PC-9 (cell line): ENCODE results near the gene PUM1. TPM values are rescaled to one million over a fixed set of nuclear protein-coding genes. Genes with fewer than 3 reads are reported as not detected.

ENCODE experiments used
- BruUV-seq: library from RNA; stranded (reverse); fragments of 400-500 nt; replicated peaks from 2 replicates; lab custom pipeline; 2021; lab: Mats Ljungman, UMichigan
- CTCF ChIA-PET: fragments of 300-600 bp; sonication (Branson Sonifier 250); formaldehyde crosslinking; loops from one replicate; lab custom pipeline; 2022; ENCODE audit warnings: antibody characterized with exemption; lab: Charles Lee
- POLR2A ChIA-PET: fragments of 300-600 bp; sonication (Branson Sonifier 250); formaldehyde crosslinking; loops from one replicate; lab custom pipeline; 2022; ENCODE audit warnings: antibody characterized with exemption; ENCODE audit not compliant: unreplicated experiment; lab: Charles Lee
- DNase-seq, 2 experiments: peaks; one replicate each; pipeline versions ENCODE4 v3.0.0 to v3.0.0-alpha.2; 2015 to 2022; ENCODE audit warnings: mixed read lengths in 1 of 2
- H2AFZ ChIP-seq: fragments of 200-600 bp; sonication (generic); 2 replicates; pipeline ENCODE4 v1.8.1; 2017; ENCODE audit warnings: antibody characterized with exemption
- H3F3A ChIP-seq: fragments of 200-600 bp; sonication (generic); 2 replicates; pipeline ENCODE4 v1.8.1; 2017; ENCODE audit warnings: antibody characterized with exemption, mild to moderate bottlenecking, low read depth; ENCODE audit not compliant: insufficient read depth
- H3K27ac ChIP-seq: fragments of 200-600 bp; sonication (generic); 2 replicates; pipeline ENCODE4 v1.6.1; 2016; ENCODE audit warnings: mixed run types
- H3K27me3 ChIP-seq: fragments of 200-600 bp; sonication (generic); 2 replicates; pipeline ENCODE4 v1.6.1; 2016; ENCODE audit warnings: low read depth, mixed run types; ENCODE audit not compliant: insufficient read depth
- H3K36me3 ChIP-seq: fragments of 200-600 bp; sonication (generic); 2 replicates; pipeline ENCODE4 v1.6.1; 2016; ENCODE audit warnings: low read depth, mixed run types
- H3K4me1 ChIP-seq: fragments of 200-600 bp; sonication (generic); replicated peaks from 2 replicates; pipeline ENCODE4 v1.6.1; 2016; ENCODE audit warnings: mixed run types; ENCODE audit not compliant: insufficient read depth
- H3K4me2 ChIP-seq: fragments of 200-600 bp; sonication (generic); 2 replicates; pipeline ENCODE4 v1.6.1; 2017; ENCODE audit warnings: mixed run types
- H3K4me3 ChIP-seq: fragments of 200-600 bp; sonication (generic); 2 replicates; pipeline ENCODE4 v1.6.1; 2016; ENCODE audit warnings: mixed run types
- H3K79me2 ChIP-seq: fragments of 200-600 bp; sonication (generic); 2 replicates; pipeline ENCODE4 v1.6.1; 2017; ENCODE audit warnings: low read depth, mixed run types
- H3K9me2 ChIP-seq: fragments of 200-600 bp; sonication (generic); 2 replicates; pipeline ENCODE4 v1.8.1; 2017; ENCODE audit warnings: mild to moderate bottlenecking; ENCODE audit not compliant: insufficient read depth
- H3K9me3 ChIP-seq: fragments of 200-600 bp; sonication (generic); 2 replicates; pipeline ENCODE4 v1.8.1; 2016; ENCODE audit warnings: low read depth; ENCODE audit not compliant: insufficient read depth
- H4K20me1 ChIP-seq: fragments of 200-600 bp; sonication (generic); 2 replicates; pipeline ENCODE4 v1.8.1; 2017; ENCODE audit not compliant: insufficient read depth
- EZH2 ChIP-seq: fragments of 200-600 bp; sonication (generic); IDR thresholded peaks from 2 replicates; pipeline ENCODE4 v1.8.0; 2017; ENCODE audit warnings: antibody characterized with exemption, low read depth
- intact Hi-C: fragments of 100-400 bp; cut with micrococcal nuclease; formaldehyde crosslinking; loops from one replicate; pipeline ENCODE4 v1.10.0; 2022; ENCODE audit not compliant: unreplicated experiment
- total RNA-seq: library from RNA; stranded (reverse); gene quantifications from 2 replicates; pipeline ENCODE4 v1.2.3, GENCODE V29; 2021
- TF ChIP-seq, protein P1 (sequence below): fragments of 200-600 bp; sonication (generic); conservative IDR thresholded peaks from 2 replicates; pipeline ENCODE4 v1.6.1; 2017; ENCODE audit warnings: mixed run types, antibody characterized with exemption, mild to moderate bottlenecking, moderate library complexity

Gene PUM1
- total RNA-seq, 1 experiment from 2014 or later = 117 TPM

DNA sequence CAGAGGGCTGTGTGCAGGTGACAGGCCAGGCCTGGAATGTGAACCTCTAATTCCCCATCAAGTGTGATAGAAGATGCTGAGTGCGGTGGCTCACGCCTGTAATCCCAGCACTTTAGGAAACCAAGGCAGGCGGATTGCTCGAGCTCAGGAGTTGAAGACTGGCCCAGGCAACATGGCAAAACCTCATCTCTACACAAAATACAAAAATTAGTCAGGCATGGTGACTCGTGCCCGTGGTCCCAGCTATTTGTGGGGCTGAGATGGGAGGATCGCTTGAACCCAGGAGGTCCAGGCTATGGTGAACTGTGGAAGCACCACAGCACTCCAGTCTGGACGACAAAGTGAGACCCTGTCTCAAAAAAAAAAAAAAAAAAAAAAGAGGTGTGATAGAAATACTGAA lies 40.1 kb upstream of the PUM1 start:
- H3K9me2 ChIP-seq = no peaks in the 10 kb centered on the region
- no peaks in the 10 kb centered on the region for H4K20me1 ChIP-seq
- no peak for DNase-seq
- H3K36me3 ChIP-seq = no peaks in the 10 kb centered on the region
- H3K27ac ChIP-seq = no peak overlapping the region
- no peak overlapping the region for H2AFZ ChIP-seq
- no peaks in the 10 kb centered on the region for H3K27me3 ChIP-seq
- TF ChIP-seq EZH2 = no peak
- TF ChIP-seq, protein P1, sequence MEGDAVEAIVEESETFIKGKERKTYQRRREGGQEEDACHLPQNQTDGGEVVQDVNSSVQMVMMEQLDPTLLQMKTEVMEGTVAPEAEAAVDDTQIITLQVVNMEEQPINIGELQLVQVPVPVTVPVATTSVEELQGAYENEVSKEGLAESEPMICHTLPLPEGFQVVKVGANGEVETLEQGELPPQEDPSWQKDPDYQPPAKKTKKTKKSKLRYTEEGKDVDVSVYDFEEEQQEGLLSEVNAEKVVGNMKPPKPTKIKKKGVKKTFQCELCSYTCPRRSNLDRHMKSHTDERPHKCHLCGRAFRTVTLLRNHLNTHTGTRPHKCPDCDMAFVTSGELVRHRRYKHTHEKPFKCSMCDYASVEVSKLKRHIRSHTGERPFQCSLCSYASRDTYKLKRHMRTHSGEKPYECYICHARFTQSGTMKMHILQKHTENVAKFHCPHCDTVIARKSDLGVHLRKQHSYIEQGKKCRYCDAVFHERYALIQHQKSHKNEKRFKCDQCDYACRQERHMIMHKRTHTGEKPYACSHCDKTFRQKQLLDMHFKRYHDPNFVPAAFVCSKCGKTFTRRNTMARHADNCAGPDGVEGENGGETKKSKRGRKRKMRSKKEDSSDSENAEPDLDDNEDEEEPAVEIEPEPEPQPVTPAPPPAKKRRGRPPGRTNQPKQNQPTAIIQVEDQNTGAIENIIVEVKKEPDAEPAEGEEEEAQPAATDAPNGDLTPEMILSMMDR = no peak
- ChIA-PET CTCF (no interaction called here), POLR2A (no interaction called here)
- no TSS peak for BruUV-seq
- peaks cover 23% of the 10 kb centered on the region for H3F3A ChIP-seq
- H3K4me1 ChIP-seq = peaks cover 21% of the 10 kb centered on the region
- no peaks in the 10 kb centered on the region for H3K79me2 ChIP-seq
- H3K9me3 ChIP-seq = no peaks in the 10 kb centered on the region
- H3K4me3 ChIP-seq = no peak overlapping the region
- no peak overlapping the region for H3K4me2 ChIP-seq
- intact Hi-C loops = no loop called here

DNA sequence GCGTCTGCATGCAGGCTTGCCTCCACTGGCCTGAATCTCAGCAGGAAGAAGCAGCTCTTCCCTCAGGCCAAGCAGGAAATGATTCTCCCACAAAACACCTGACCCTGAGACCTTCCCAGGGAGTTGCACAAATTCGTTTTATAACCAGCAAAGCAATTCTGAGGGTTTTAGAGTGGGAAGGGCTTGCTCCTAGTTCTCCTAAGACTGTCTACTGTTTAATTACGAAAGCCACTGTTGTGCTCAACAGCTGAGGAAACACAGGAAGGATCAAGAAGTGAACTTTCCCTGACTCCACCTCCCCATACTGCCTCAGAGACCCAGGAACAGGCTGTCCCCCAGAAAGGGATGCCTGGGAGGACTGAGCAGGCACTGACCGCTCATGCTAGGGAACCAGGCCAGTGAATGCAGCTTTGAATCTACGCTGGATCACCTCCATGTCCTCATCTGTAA lies 37.0 kb upstream of the PUM1 start:
- ChIA-PET POLR2A (interaction anchor here (0.6 kb wide), 1 partner anchor 9 kb away, joined by 3 read pairs; no protein-coding TSS in a partner anchor), CTCF (interaction anchor here (0.6 to 1.0 kb wide), 2 partner anchors 39 to 196 kb away, joined by 3 to 6 read pairs; no protein-coding TSS in a partner anchor)
- intact Hi-C loops = no loop called here
- Histone ChIP-seq H3K4me1 (peaks cover 23% of the 10 kb centered on the region), H3K27me3 (no peaks in the 10 kb centered on the region), H3K9me2 (no peaks in the 10 kb centered on the region), H3K9me3 (no peaks in the 10 kb centered on the region), H2AFZ (no peak overlapping the region), H3F3A (peaks cover 24% of the 10 kb centered on the region), H3K79me2 (no peaks in the 10 kb centered on the region), H3K4me2 (peak overlapping the region; percentile 63), H3K27ac (peak overlapping the region; percentile 70), H4K20me1 (no peaks in the 10 kb centered on the region), H3K36me3 (no peaks in the 10 kb centered on the region), H3K4me3 (no peak overlapping the region)
- DNase-seq = peak; percentile 26 to 75
- BruUV-seq = no TSS peak
- no peak for TF ChIP-seq EZH2
- TF ChIP-seq, protein P1 = no peak

DNA sequence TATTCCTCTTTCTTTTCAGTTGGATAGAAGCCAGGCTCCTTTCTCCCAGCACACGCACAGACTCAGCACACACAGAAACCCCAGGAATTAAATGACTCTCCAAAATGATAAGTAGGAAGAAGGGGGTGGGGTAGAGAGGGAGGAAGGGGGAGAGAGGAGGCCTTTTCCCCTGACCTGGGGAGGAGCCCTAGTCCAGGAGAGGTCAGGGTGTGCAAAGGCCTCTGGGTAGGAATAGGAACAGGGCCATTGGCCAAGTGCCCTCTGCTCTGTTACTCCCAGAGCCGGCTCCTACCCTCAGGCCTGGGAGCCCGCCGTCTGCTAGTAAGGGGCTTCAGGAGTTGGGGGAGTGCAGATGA lies 35.6 kb upstream of the PUM1 start:
- TF ChIP-seq EZH2 = no peak
- TF ChIP-seq, protein P1 = no peak
- DNase-seq = no peak
- no peaks in the 10 kb centered on the region for H3K9me3 ChIP-seq
- H3K36me3 ChIP-seq = no peaks in the 10 kb centered on the region
- peak overlapping the region; percentile 54 for H3K27ac ChIP-seq
- H3K79me2 ChIP-seq = no peaks in the 10 kb centered on the region
- intact Hi-C loops = no loop called here
- CTCF ChIA-PET = no interaction called here
- H3K9me2 ChIP-seq = no peaks in the 10 kb centered on the region
- H4K20me1 ChIP-seq = no peaks in the 10 kb centered on the region
- H3F3A ChIP-seq = peaks cover 24% of the 10 kb centered on the region
- no TSS peak for BruUV-seq
- no peaks in the 10 kb centered on the region for H3K27me3 ChIP-seq
- POLR2A ChIA-PET = no interaction called here
- H3K4me2 ChIP-seq = peak overlapping the region; percentile 23; the same call in 1 of the 2 replicates
- H3K4me1 ChIP-seq = peaks cover 23% of the 10 kb centered on the region
- H3K4me3 ChIP-seq = no peak overlapping the region
- H2AFZ ChIP-seq = no peak overlapping the region
